Upper lobe of left lung (tissue), 4 donors: ENCODE results near the gene TENM3.

Source experiments
- CTCF ChIP-seq, 6 experiments: fragments of 450-650 bp in 4 of 6; fragments of 200-600 bp in 2 of 6; sonication (generic) in 2 of 6; IDR thresholded peaks; one replicate each; pipeline ENCODE4 v1.5.1; 2016 to 2019; ENCODE audit warnings: antibody characterized with exemption in 6 of 6
- POLR2A ChIP-seq, 4 donors: fragments of 450-650 bp; IDR thresholded peaks; one replicate each; pipeline ENCODE4 v1.5.1; 2016 to 2017; ENCODE audit warnings: antibody characterized with exemption in 4 of 4, mild to moderate bottlenecking in 2 of 4
- POLR2AphosphoS5 ChIP-seq, 2 donors: sonication (generic); formaldehyde crosslinking; IDR thresholded peaks; one replicate each; pipeline ENCODE4 v1.5.1; 2017; ENCODE audit warnings: antibody characterized with exemption in 2 of 2

- no peak for TF ChIP-seq CTCF (IDR thresholded peaks at IDR 0.05)
- TF ChIP-seq POLR2AphosphoS5 (IDR thresholded peaks at IDR 0.05) = no peak
- no peak for TF ChIP-seq POLR2A (IDR thresholded peaks at IDR 0.05)
Measured at GRCh38 chr4:182577411-182577810, 334.2 kb downstream of the TENM3 start.
